A673 (cell line): ENCODE results near the gene CELF4. TPM values are rescaled to one million over a fixed set of nuclear protein-coding genes. Genes with fewer than 3 reads are reported as not detected.
A peak's percentile ranks its signal among the peaks of the same experiment; 100 is the strongest.

ENCODE experiments used
- BruUV-seq: library from RNA; stranded (reverse); fragments of 400-500 nt; replicated peaks from 2 replicates; lab custom pipeline; 2021; lab: Mats Ljungman, UMichigan
- CTCF ChIA-PET: fragments of 300-600 bp; sonication (Branson Sonifier 250); formaldehyde crosslinking; loops from one replicate; lab custom pipeline; 2022; ENCODE audit warnings: antibody characterized with exemption; lab: Charles Lee
- POLR2A ChIA-PET: fragments of 300-600 bp; sonication (Branson Sonifier 250); formaldehyde crosslinking; loops from one replicate; lab custom pipeline; 2022; ENCODE audit warnings: antibody characterized with exemption; ENCODE audit not compliant: low non-redundant PET; lab: Charles Lee
- DNase-seq: peaks from one replicate; pipeline ENCODE4 v3.0.0-alpha.2; 2015; ENCODE audit warnings: low spot score
- H3K27ac ChIP-seq: fragments of 200-600 bp; sonication (generic); 2 replicates; pipeline ENCODE4 v1.5.1; 2016; ENCODE audit warnings: mixed run types, low read depth, mild to moderate bottlenecking, mixed read lengths, antibody characterized with exemption, low read length; ENCODE audit not compliant: poor library complexity, severe bottlenecking
- H3K27me3 ChIP-seq: fragments of 200-600 bp; sonication (generic); replicated peaks from 2 replicates; pipeline ENCODE4 v1.6.1; 2017; ENCODE audit warnings: mixed run types, low read depth, mild to moderate bottlenecking, mixed read lengths, antibody characterized with exemption, low read length; ENCODE audit not compliant: insufficient read depth, poor library complexity
- H3K36me3 ChIP-seq: fragments of 200-600 bp; sonication (generic); 2 replicates; pipeline ENCODE4 v1.6.1; 2016; ENCODE audit warnings: mixed run types, mild to moderate bottlenecking, mixed read lengths, antibody characterized with exemption, low read length; ENCODE audit not compliant: insufficient read depth, poor library complexity, severe bottlenecking
- H3K4me1 ChIP-seq: fragments of 200-600 bp; sonication (generic); 2 replicates; pipeline ENCODE4 v1.6.1; 2017; ENCODE audit warnings: mixed run types, mild to moderate bottlenecking, mixed read lengths, antibody characterized with exemption, low read length; ENCODE audit not compliant: insufficient read depth, poor library complexity, severe bottlenecking
- H3K4me3 ChIP-seq: fragments of 200-600 bp; sonication (generic); 2 replicates; pipeline ENCODE4 v1.5.1; 2016; ENCODE audit warnings: low read depth, mixed run types, mild to moderate bottlenecking, mixed read lengths, low read length; ENCODE audit not compliant: poor library complexity, severe bottlenecking
- H3K9me3 ChIP-seq: fragments of 200-600 bp; sonication (generic); 2 replicates; pipeline ENCODE4 v1.6.1; 2016; ENCODE audit warnings: mixed run types, low read depth, mild to moderate bottlenecking, mixed read lengths, antibody characterized with exemption, low read length; ENCODE audit not compliant: poor library complexity, severe bottlenecking
- EZH2 ChIP-seq: fragments of 200-600 bp; sonication (generic); IDR thresholded peaks from 2 replicates; pipeline ENCODE4 v1.6.1; 2017; ENCODE audit warnings: borderline replicate concordance, low read depth, mild to moderate bottlenecking, mixed read lengths, antibody characterized with exemption, low read length; ENCODE audit not compliant: poor library complexity, severe bottlenecking
- intact Hi-C: fragments of 100-400 bp; cut with micrococcal nuclease; formaldehyde crosslinking; loops from one replicate; pipeline ENCODE4 v1.10.0; 2022; ENCODE audit not compliant: unreplicated experiment
- total RNA-seq: library from RNA; stranded (reverse); gene quantifications from 2 replicates; pipeline ENCODE4 v1.2.3, GENCODE V29; 2021
- TF ChIP-seq, protein P1 (sequence below): fragments of 300-800, 200-600 bp; sonication (generic); conservative IDR thresholded peaks from 2 replicates; pipeline ENCODE4 v1.5.1; 2017; ENCODE audit warnings: low read depth, mild to moderate bottlenecking, antibody characterized with exemption, low read length, moderate library complexity, mixed read lengths

CELF4 gene
- total RNA-seq, 1 experiment from 2014 or later: not detected

DNA sequence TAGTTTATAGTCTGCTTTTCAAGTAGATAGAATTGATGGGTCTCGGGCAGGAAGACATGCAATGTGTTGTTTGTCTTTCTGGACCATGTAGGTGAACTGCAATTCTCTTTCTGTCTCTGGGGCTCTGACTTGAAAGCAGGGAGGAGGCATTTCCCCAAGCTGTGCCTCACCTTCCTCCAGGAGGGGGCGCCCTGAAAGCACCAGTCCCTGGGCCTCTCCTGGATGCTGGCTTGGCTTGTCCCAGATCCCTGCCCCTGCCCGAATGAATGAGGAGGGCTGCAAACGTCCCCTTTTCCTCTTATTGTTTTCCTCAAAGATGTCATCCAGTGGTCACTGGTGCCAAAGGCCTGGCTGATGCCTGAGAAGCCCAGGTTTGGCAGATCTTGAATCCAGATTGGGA lies 270.6 kb downstream of the CELF4 start:
- Histone ChIP-seq H3K27me3 (no peaks in the 10 kb centered on the region), H3K4me3 (no peak overlapping the region), H3K9me3 (no peaks in the 10 kb centered on the region), H3K27ac (no peak overlapping the region), H3K36me3 (no peaks in the 10 kb centered on the region), H3K4me1 (peaks cover 9% of the 10 kb centered on the region)
- intact Hi-C loops: no loop called here
- ChIA-PET POLR2A (no interaction called here), CTCF (no interaction called here)
- TF ChIP-seq, protein P1, sequence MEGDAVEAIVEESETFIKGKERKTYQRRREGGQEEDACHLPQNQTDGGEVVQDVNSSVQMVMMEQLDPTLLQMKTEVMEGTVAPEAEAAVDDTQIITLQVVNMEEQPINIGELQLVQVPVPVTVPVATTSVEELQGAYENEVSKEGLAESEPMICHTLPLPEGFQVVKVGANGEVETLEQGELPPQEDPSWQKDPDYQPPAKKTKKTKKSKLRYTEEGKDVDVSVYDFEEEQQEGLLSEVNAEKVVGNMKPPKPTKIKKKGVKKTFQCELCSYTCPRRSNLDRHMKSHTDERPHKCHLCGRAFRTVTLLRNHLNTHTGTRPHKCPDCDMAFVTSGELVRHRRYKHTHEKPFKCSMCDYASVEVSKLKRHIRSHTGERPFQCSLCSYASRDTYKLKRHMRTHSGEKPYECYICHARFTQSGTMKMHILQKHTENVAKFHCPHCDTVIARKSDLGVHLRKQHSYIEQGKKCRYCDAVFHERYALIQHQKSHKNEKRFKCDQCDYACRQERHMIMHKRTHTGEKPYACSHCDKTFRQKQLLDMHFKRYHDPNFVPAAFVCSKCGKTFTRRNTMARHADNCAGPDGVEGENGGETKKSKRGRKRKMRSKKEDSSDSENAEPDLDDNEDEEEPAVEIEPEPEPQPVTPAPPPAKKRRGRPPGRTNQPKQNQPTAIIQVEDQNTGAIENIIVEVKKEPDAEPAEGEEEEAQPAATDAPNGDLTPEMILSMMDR: peak; percentile 71
- no peak for TF ChIP-seq EZH2
- BruUV-seq: no TSS peak
- peak; percentile 59 for DNase-seq

DNA sequence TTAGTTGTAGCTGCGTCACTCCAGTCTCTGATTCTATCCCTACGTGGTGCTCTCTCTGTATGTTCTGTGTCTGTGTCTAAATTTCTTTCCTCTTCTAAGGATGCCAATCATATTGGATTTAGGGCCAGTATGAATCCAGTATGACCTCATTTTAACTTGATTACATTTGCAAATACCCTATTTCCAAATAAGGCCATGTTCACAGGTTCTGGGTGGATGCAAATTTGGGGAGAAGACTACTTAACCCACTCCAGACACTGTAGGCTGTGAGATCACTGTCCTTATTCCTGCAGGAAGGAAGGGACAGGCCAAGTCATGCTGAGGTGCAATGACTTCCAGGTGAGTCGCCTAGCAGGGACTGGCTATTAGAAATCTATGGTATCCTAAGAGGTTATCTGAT lies 272.2 kb downstream of the CELF4 start:
- ChIA-PET CTCF (no interaction called here), POLR2A (no interaction called here)
- H3K27me3 ChIP-seq: no peaks in the 10 kb centered on the region
- intact Hi-C loops: no loop called here
- no peaks in the 10 kb centered on the region for H3K9me3 ChIP-seq
- H3K36me3 ChIP-seq: no peaks in the 10 kb centered on the region
- no TSS peak for BruUV-seq
- H3K4me3 ChIP-seq: no peak overlapping the region
- TF ChIP-seq, protein P1: no peak
- no peaks in the 10 kb centered on the region for H3K4me1 ChIP-seq
- DNase-seq: no peak
- no peak overlapping the region for H3K27ac ChIP-seq

DNA sequence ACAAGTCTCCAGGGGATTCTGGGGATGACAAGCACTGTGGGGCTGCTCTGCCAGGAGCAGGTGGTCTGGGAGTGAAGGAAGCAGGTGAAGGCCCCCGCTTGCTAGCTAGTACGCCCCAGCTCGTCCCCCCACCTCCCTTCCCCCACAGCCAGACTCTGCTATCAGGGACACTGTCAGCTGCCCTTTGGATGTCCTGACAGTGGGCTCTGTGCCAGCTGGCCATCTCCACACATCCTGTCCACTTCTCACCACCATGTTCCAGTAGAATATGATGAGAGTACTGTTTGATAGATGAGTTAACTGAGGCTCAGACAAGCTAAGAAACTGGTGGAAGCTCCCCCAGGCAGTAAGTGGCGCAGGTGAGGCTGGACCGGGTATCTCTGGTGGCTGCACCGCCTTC lies 276.2 kb downstream of the CELF4 start:
- no peak overlapping the region for H3K27ac ChIP-seq
- intact Hi-C loops: no loop called here
- H3K9me3 ChIP-seq: no peaks in the 10 kb centered on the region
- ChIA-PET CTCF (no interaction called here), POLR2A (no interaction called here)
- no peak overlapping the region for H3K4me3 ChIP-seq
- no peaks in the 10 kb centered on the region for H3K36me3 ChIP-seq
- H3K27me3 ChIP-seq: no peaks in the 10 kb centered on the region
- BruUV-seq: no TSS peak
- TF ChIP-seq, protein P1: no peak
- TF ChIP-seq EZH2: no peak
- DNase-seq: no peak
- H3K4me1 ChIP-seq: no peaks in the 10 kb centered on the region
